Breast epithelium (tissue), 3 donors: ENCODE results near the gene UCK2.

Experiments used
- POLR2AphosphoS5 ChIP-seq, 3 donors: sonication (generic); formaldehyde crosslinking; IDR thresholded peaks; one replicate each; pipeline ENCODE4 v1.6.1; 2017; ENCODE audit warnings: antibody characterized with exemption in 3 of 3
- TF ChIP-seq, protein P1 (sequence below), 3 donors: fragments of 450-650 bp; IDR thresholded peaks; one replicate each; pipeline ENCODE4 v1.5.1; 2016 to 2017; ENCODE audit warnings: antibody characterized with exemption in 3 of 3, mild to moderate bottlenecking in 3 of 3, moderate library complexity in 3 of 3

DNA sequence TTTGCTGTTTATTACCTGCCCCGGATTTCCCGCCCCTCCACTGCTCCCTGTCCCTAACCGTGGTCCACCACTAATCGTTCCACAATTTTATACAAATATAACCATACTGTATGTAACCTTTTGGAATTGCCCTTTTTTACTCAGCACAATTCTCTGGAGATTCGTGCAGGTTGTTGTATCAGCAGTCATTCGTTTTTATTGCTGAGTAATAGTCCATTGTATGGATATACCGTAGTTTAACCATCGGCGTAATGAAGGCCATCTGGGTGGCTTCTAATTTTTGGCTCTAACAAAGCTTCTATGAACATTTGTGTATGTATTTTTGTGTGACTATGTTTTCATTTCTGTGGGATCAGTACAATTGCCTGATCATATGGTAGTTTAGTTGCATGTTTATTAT is 50.0 kb downstream of the UCK2 start:
- TF ChIP-seq, protein P1, sequence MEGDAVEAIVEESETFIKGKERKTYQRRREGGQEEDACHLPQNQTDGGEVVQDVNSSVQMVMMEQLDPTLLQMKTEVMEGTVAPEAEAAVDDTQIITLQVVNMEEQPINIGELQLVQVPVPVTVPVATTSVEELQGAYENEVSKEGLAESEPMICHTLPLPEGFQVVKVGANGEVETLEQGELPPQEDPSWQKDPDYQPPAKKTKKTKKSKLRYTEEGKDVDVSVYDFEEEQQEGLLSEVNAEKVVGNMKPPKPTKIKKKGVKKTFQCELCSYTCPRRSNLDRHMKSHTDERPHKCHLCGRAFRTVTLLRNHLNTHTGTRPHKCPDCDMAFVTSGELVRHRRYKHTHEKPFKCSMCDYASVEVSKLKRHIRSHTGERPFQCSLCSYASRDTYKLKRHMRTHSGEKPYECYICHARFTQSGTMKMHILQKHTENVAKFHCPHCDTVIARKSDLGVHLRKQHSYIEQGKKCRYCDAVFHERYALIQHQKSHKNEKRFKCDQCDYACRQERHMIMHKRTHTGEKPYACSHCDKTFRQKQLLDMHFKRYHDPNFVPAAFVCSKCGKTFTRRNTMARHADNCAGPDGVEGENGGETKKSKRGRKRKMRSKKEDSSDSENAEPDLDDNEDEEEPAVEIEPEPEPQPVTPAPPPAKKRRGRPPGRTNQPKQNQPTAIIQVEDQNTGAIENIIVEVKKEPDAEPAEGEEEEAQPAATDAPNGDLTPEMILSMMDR (IDR thresholded peaks at IDR 0.05): no peak
- no peak for TF ChIP-seq POLR2AphosphoS5 (IDR thresholded peaks at IDR 0.05)
